GM21367 (cell line): ENCODE measurements around the gene RPAP2.
"Not testable (repeated sequence)": the region's sequence is repeated elsewhere in the genome, so short reads cannot be mapped to it uniquely, and the experiment has no call there.

Experiments used
- ATAC-seq: cut with Tn5 transposase; IDR thresholded peaks from one replicate; pipeline ENCODE4 v1.9.1; 2021; ENCODE audit not compliant: unreplicated experiment

The RPAP2 gene

GRCh38 chr1:92374223-92374622 is 75.4 kb downstream of the RPAP2 start:
- ATAC-seq, result no peak

- ATAC-seq, result no peak
Observed at GRCh38 chr1:92376345-92376744, 77.5 kb downstream of the RPAP2 start.

- ATAC-seq, result not testable (repeated sequence)
Observed at GRCh38 chr1:92377991-92378390, 79.1 kb downstream of the RPAP2 start.

GRCh38 chr1:92380867-92381266 is 82.0 kb downstream of the RPAP2 start:
- no peak for ATAC-seq

- not testable (repeated sequence) for ATAC-seq
Observed at GRCh38 chr1:92393966-92394365, 95.1 kb downstream of the RPAP2 start.

- ATAC-seq, result no peak
Observed at GRCh38 chr1:92398519-92398918, 99.7 kb downstream of the RPAP2 start.

- peak; percentile 82 for ATAC-seq
Observed at GRCh38 chr1:92399076-92399475, 100.2 kb downstream of the RPAP2 start.

- ATAC-seq, result no peak
Observed at GRCh38 chr1:92404661-92405060, 105.8 kb downstream of the RPAP2 start.

- ATAC-seq, result no peak
Observed at GRCh38 chr1:92408825-92409224, 110.0 kb downstream of the RPAP2 start.

- no peak for ATAC-seq
Observed at GRCh38 chr1:92409946-92410549, 111.2 kb downstream of the RPAP2 start.

GRCh38 chr1:92410706-92411105 is 111.8 kb downstream of the RPAP2 start:
- ATAC-seq, result no peak

GRCh38 chr1:92411511-92411910 is 112.7 kb downstream of the RPAP2 start:
- no peak for ATAC-seq

- ATAC-seq, result no peak
Observed at GRCh38 chr1:92419642-92420041, 120.8 kb downstream of the RPAP2 start.

GRCh38 chr1:92424381-92424780 is 125.5 kb downstream of the RPAP2 start:
- no peak for ATAC-seq

GRCh38 chr1:92425617-92426016 is 126.8 kb downstream of the RPAP2 start:
- no peak for ATAC-seq

GRCh38 chr1:92430030-92430429 is 131.2 kb downstream of the RPAP2 start:
- no peak for ATAC-seq

- not testable (repeated sequence) for ATAC-seq
Observed at GRCh38 chr1:92434572-92434971, 135.7 kb downstream of the RPAP2 start.

- ATAC-seq, result no peak
Observed at GRCh38 chr1:92439291-92439690, 140.4 kb downstream of the RPAP2 start.

- ATAC-seq, result no peak
Observed at GRCh38 chr1:92441316-92441696, 142.4 kb downstream of the RPAP2 start.

GRCh38 chr1:92441697-92442342 is 143.0 kb downstream of the RPAP2 start:
- no peak for ATAC-seq

GRCh38 chr1:92442351-92442750 is 143.5 kb downstream of the RPAP2 start:
- ATAC-seq, result no peak

- no peak for ATAC-seq
Observed at GRCh38 chr1:92443893-92444292, 145.0 kb downstream of the RPAP2 start.

- no peak for ATAC-seq
Observed at GRCh38 chr1:92444351-92444750, 145.5 kb downstream of the RPAP2 start.
